ENCODE measurements around the gene CASTOR2. TPM values are rescaled to one million over a fixed set of nuclear protein-coding genes. Genes with fewer than 3 reads are reported as not detected.

The CASTOR2 gene
- total RNA-seq, 1 experiment from 2014 or later: 26.5 TPM

GRCh38 chr7:75064291-75064690 is 99.8 kb downstream of the CASTOR2 start:
- no peak overlapping the region for H3K4me3 Mint-ChIP-seq
- Histone ChIP-seq H3K27me3 (ENCODE audit: insufficient read depth, low read length) (no peaks in the 10 kb centered on the region), H2BK12ac (ENCODE audit: insufficient read length, low read depth, low read length) (no peak overlapping the region), H2BK20ac (ENCODE audit: low read depth, low read length, poor library complexity, severe bottlenecking) (no peak overlapping the region), H3K56ac (ENCODE audit: insufficient read length, low read depth, low read length) (no peak overlapping the region), H2BK120ac (ENCODE audit: low read depth, low read length, poor library complexity, severe bottlenecking) (no peak overlapping the region), H3K23ac (ENCODE audit: insufficient read length, low read depth, low read length) (no peak overlapping the region), H3K18ac (ENCODE audit: insufficient read length, low read depth, low read length) (no peak overlapping the region), H3K4me2 (ENCODE audit: insufficient read depth, insufficient read length, low read length) (no peak overlapping the region), H3K4ac (ENCODE audit: low read depth, low read length) (no peak overlapping the region), H3T11ph (ENCODE audit: low read length) (no peak overlapping the region), H2AK5ac (ENCODE audit: insufficient read length, low read length) (no peak overlapping the region), H4K5ac (ENCODE audit: insufficient read length, low read depth, low read length) (no peak overlapping the region), H4K91ac (ENCODE audit: insufficient read length, low read depth, low read length) (no peak overlapping the region), H2BK15ac (ENCODE audit: low read depth, low read length) (no peak overlapping the region), H3K4me1 (ENCODE audit: insufficient read depth, low read length) (no peaks in the 10 kb centered on the region), H4K8ac (replicated peaks; ENCODE audit: insufficient read length, low read depth, low read length) (no peak overlapping the region), H3K14ac (ENCODE audit: insufficient read depth, low read length) (no peak overlapping the region), H2BK5ac (ENCODE audit: insufficient read length, low read length) (no peak overlapping the region), H3K27ac (ENCODE audit: insufficient read length, low read depth, low read length) (no peak overlapping the region), H3K9ac (ENCODE audit: extremely low read depth, insufficient read length, low read length) (no peak overlapping the region), H3K79me1 (ENCODE audit: insufficient read depth, low read depth, low read length, poor library complexity, severe bottlenecking) (no peaks in the 10 kb centered on the region), H3K9me3 (ENCODE audit: control insufficient read depth, low read depth, low read length) (no peaks in the 10 kb centered on the region), H3K79me2 (ENCODE audit: insufficient read depth, low read length) (0 out of 2 replicates have a peak, but pooled peaks cover 1% of the 10 kb centered on the region), H2AFZ (ENCODE audit: low read length) (no peak overlapping the region), H3K23me2 (ENCODE audit: insufficient read length, low read depth, low read length, poor library complexity, severe bottlenecking) (no peaks in the 10 kb centered on the region), H4K20me1 (ENCODE audit: control insufficient read depth, insufficient read depth, insufficient read length) (no peaks in the 10 kb centered on the region)
- no peak for TF ChIP-seq CTCF (conservative IDR thresholded peaks at IDR 0.05)
- no peak for DNase-seq
- no CpG with 5 or more reads among the region's 8 CpGs for WGBS (ENCODE audit: extremely low coverage, insufficient read length, low lambda C conversion rate)
- H3K27ac Mint-ChIP-seq: peak overlapping the region in 2 of 3 experiments; percentile 29 to 37; a peak in 3 of 7 replicates
- no peaks in the 10 kb centered on the region for H3K27me3 Mint-ChIP-seq (ENCODE audit: low read depth)
- peaks cover 45 to 81% (median 72%) of the 10 kb centered on the region in 3 experiments; a peak in 6 of 7 replicates for H3K36me3 Mint-ChIP-seq (ENCODE audit: insufficient read depth in 1 of 3, low read depth in 3 of 3)
- H3K4me1 Mint-ChIP-seq: no peaks in the 10 kb centered on the region
- H3K9me3 Mint-ChIP-seq: no peaks in the 10 kb centered on the region

Data from H9 (cell line).